Endothelial cell (in vitro differentiated cells): ENCODE results near the gene HM13. TPM values are rescaled to one million over a fixed set of nuclear protein-coding genes. Genes with fewer than 3 reads are reported as not detected.

Experiments used
- DNase-seq: peaks from one replicate; pipeline ENCODE4 v3.0.0; 2021; ENCODE audit warnings: low spot score
- H3K27ac Mint-ChIP-seq: one replicate; pipeline ENCODE4 v1.8.0; 2021; ENCODE audit warnings: mixed read lengths, inconsistent platforms; ENCODE audit not compliant: unreplicated experiment
- H3K27me3 Mint-ChIP-seq: one replicate; pipeline ENCODE4 v1.8.0; 2021; ENCODE audit warnings: mild to moderate bottlenecking, moderate library complexity, mixed read lengths, inconsistent platforms; ENCODE audit not compliant: unreplicated experiment
- H3K36me3 Mint-ChIP-seq: one replicate; pipeline ENCODE4 v1.8.0; 2021; ENCODE audit warnings: mild to moderate bottlenecking, low read depth, mixed read lengths, inconsistent platforms; ENCODE audit not compliant: unreplicated experiment
- H3K4me1 Mint-ChIP-seq: one replicate; pipeline ENCODE4 v1.8.0; 2021; ENCODE audit warnings: mild to moderate bottlenecking, mixed read lengths, inconsistent platforms; ENCODE audit not compliant: unreplicated experiment
- H3K4me3 Mint-ChIP-seq: one replicate; pipeline ENCODE4 v1.8.0; 2021; ENCODE audit warnings: mild to moderate bottlenecking, mixed read lengths, inconsistent platforms; ENCODE audit not compliant: unreplicated experiment
- H3K9me3 Mint-ChIP-seq: one replicate; pipeline ENCODE4 v1.8.0; 2021; ENCODE audit warnings: mixed read lengths, inconsistent platforms; ENCODE audit not compliant: unreplicated experiment
- total RNA-seq: library from RNA; stranded (reverse); fragmentation: NEBNext Ultra II Directional; extraction: Animal tissue kit (Norgen Biotek cat#: 25700); gene quantifications from one replicate; pipeline ENCODE4 v1.2.1, GENCODE V29; 2021; ENCODE audit not compliant: unreplicated experiment
- TF ChIP-seq, protein P1 (sequence below): fragments of 200-600 bp; sonication (generic); IDR thresholded peaks from one replicate; pipeline ENCODE4 v1.5.0; 2021; ENCODE audit warnings: antibody characterized with exemption; ENCODE audit not compliant: unreplicated experiment

Gene HM13
- total RNA-seq, 1 donor from 2014 or later: 153 TPM

DNA sequence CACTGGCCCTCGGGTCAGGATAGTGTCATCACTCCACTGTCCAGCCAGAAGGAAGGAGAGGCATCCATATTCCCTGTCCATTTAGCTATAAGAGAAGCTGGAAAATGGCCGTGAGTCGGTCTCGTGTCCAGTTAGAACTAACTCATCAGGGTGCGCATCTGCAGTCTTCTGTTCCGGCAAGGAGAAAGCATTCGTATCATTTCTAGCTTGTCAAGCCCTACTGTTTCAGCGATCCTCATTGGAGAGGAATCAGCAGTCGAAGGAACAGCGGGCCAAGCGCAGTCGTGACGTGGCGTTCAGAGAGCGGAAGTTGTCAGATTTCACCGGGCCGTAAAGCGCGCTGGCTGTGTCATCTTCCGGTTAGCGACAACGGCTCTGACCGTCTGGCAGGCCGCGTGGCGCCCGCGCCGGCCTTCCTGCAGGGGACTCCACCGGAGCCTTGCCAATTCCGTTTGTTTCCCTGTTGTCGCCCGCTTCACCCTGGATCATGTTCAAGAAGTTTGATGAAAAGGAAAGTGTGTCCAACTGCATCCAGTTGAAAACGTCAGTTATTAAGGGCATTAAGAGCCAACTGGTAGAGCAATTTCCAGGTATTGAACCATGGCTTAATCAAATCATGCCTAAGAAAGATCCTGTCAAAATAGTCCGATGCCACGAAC lies 32.9 kb downstream of the HM13 start:
- Mint-ChIP-seq H3K27ac (peak overlapping the region; percentile 100), H3K4me3 (peak overlapping the region; percentile 95), H3K27me3 (peaks cover 3% of the 10 kb centered on the region), H3K36me3 (peaks cover 59% of the 10 kb centered on the region), H3K9me3 (no peaks in the 10 kb centered on the region), H3K4me1 (peaks cover 11% of the 10 kb centered on the region)
- peak; percentile 81 for DNase-seq
- TF ChIP-seq, protein P1, sequence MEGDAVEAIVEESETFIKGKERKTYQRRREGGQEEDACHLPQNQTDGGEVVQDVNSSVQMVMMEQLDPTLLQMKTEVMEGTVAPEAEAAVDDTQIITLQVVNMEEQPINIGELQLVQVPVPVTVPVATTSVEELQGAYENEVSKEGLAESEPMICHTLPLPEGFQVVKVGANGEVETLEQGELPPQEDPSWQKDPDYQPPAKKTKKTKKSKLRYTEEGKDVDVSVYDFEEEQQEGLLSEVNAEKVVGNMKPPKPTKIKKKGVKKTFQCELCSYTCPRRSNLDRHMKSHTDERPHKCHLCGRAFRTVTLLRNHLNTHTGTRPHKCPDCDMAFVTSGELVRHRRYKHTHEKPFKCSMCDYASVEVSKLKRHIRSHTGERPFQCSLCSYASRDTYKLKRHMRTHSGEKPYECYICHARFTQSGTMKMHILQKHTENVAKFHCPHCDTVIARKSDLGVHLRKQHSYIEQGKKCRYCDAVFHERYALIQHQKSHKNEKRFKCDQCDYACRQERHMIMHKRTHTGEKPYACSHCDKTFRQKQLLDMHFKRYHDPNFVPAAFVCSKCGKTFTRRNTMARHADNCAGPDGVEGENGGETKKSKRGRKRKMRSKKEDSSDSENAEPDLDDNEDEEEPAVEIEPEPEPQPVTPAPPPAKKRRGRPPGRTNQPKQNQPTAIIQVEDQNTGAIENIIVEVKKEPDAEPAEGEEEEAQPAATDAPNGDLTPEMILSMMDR: no peak

DNA sequence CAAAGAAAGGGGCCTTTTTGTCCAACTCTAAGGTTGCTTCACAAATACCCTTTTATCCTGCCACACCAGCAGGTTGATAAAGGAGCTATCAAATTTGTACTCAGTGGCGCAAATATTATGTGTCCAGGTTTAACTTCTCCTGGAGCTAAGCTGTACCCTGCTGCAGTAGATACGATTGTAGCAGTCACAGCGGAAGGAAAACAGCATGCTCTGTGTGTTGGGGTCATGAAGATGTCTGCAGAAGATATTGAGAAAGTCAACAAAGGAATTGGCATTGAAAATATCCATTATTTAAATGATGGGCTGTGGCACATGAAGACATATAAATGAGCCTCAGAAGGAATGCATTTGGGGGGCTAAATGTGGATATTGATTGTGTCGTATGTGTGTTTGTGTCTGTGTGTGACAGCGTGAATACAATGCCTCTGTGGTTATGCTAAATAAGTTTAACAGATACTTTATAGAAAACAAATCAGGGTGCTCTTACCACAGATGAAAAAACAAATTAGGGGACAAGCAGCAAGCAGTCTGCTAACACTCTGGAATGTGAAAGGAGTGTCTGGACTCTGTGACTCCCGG lies 33.6 kb downstream of the HM13 start:
- TF ChIP-seq, protein P1: no peak
- peaks cover 11% of the 10 kb centered on the region for H3K4me1 Mint-ChIP-seq
- peaks cover 54% of the 10 kb centered on the region for H3K36me3 Mint-ChIP-seq
- peaks cover 3% of the 10 kb centered on the region for H3K27me3 Mint-ChIP-seq
- peak overlapping the region; percentile 95 for H3K4me3 Mint-ChIP-seq
- no peak for DNase-seq
- H3K9me3 Mint-ChIP-seq: no peaks in the 10 kb centered on the region
- H3K27ac Mint-ChIP-seq: peak overlapping the region; percentile 100

DNA sequence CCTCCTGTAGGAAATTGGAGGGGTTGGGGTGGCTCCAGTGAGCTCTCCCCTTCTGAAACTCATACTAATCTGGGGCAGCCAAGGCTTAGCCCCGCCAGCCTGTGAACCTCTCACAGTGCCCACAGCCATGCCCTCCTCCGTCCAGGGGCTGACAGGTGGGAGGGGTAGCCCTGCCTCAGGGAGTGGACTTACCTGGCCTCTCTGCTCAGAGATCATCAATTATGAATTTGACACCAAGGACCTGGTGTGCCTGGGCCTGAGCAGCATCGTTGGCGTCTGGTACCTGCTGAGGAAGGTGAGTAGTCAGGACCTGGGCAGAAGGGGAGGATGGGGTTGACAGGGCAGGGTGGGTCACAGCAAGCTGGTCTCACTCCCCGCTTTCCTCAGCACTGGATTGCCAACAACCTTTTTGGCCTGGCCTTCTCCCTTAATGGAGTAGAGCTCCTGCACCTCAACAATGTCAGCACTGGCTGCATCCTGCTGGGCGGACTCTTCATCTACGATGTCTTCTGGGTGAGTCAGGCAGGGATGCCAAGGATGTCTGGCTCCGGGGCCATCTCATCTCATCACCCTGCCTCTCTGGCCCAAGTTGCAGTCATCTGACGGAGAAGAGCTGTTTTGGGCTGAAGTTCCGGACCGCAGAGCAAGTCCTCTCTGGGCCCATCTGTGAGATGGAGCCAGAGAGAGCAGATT lies 34.7 kb downstream of the HM13 start:
- H3K27ac Mint-ChIP-seq: peak overlapping the region; percentile 70
- no peak for DNase-seq
- no peaks in the 10 kb centered on the region for H3K9me3 Mint-ChIP-seq
- H3K4me3 Mint-ChIP-seq: peak overlapping the region; percentile 59
- peaks cover 3% of the 10 kb centered on the region for H3K27me3 Mint-ChIP-seq
- peaks cover 11% of the 10 kb centered on the region for H3K4me1 Mint-ChIP-seq
- peaks cover 51% of the 10 kb centered on the region for H3K36me3 Mint-ChIP-seq
- TF ChIP-seq, protein P1: no peak

DNA sequence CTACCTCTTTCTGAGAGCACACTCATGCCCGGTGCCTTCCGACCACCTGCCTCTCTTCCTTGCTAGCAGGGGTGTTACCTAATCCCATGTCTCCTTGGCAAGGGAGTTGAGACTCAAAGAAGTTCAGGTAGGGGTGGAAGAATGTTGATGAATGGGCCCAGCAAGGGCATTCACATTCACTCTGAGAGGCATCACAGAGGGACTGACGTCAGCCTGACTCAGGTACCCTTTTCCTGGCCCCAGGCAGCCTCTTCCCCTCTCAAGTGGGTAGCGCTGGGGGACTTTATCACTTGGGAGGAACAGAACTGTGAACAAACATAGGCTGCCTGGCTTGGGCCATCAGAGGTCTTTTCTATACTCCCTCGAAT lies 35.3 kb downstream of the HM13 start:
- Mint-ChIP-seq H3K4me1 (peaks cover 11% of the 10 kb centered on the region), H3K36me3 (peaks cover 48% of the 10 kb centered on the region), H3K27me3 (peaks cover 3% of the 10 kb centered on the region), H3K4me3 (peak overlapping the region; percentile 37), H3K27ac (no peak overlapping the region), H3K9me3 (no peaks in the 10 kb centered on the region)
- no peak for DNase-seq
- TF ChIP-seq, protein P1: no peak

DNA sequence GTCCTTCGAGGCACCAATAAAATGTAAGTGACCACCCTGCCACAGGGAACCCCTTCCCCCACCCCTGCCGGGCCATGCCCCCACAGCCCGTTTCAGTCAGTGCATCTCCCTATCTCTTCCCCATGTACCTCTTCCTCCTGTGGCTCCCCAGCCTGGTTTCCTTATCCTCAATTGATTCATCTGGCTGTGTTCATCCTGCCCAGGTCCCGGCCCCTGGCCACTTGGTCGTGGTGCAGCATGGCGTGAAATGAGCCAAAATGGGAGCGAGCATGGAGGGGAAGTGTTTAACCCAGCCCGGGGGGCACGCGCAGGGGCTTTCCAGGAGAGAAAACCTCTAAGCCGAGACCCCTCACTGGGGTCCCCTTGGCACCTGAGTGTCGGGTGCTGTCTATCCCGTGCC lies 35.9 kb downstream of the HM13 start:
- peaks cover 6% of the 10 kb centered on the region for H3K27me3 Mint-ChIP-seq
- peak overlapping the region; percentile 7 for H3K4me3 Mint-ChIP-seq
- no peak for DNase-seq
- H3K9me3 Mint-ChIP-seq: no peaks in the 10 kb centered on the region
- H3K4me1 Mint-ChIP-seq: peaks cover 11% of the 10 kb centered on the region
- TF ChIP-seq, protein P1: no peak
- peaks cover 53% of the 10 kb centered on the region for H3K36me3 Mint-ChIP-seq
- H3K27ac Mint-ChIP-seq: peak overlapping the region; percentile 52
